Fibroblast of lung (primary cell): ENCODE data around the gene UTS2R. TPM values are rescaled to one million over a fixed set of nuclear protein-coding genes. Genes with fewer than 3 reads are reported as not detected.
A peak's percentile ranks its signal among the peaks of the same experiment; 100 is the strongest.

Experiments used
- DNase-seq, 2 donors: peaks; one replicate each; pipeline versions ENCODE4 v3.0.0 to v3.0.0-alpha.2; 2010; ENCODE audit warnings: low read depth in 2 of 2
- H2AFZ ChIP-seq: 2 replicates; pipeline ENCODE4 v1.5.1; 2012; ENCODE audit warnings: low read length, control low read depth, inconsistent platforms
- H3K27ac ChIP-seq: 2 replicates; pipeline ENCODE4 v1.5.1; 2011; ENCODE audit warnings: low read length, control low read depth; ENCODE audit not compliant: insufficient read depth
- H3K27me3 ChIP-seq: 2 replicates; pipeline ENCODE4 v1.5.1; 2011; ENCODE audit warnings: mild to moderate bottlenecking, low read length; ENCODE audit not compliant: control insufficient read depth, insufficient read depth
- H3K36me3 ChIP-seq: 2 replicates; pipeline ENCODE4 v1.5.1; 2011; ENCODE audit warnings: low read length; ENCODE audit not compliant: control insufficient read depth, insufficient read depth
- H3K4me1 ChIP-seq: 2 replicates; pipeline ENCODE4 v1.5.1; 2011; ENCODE audit warnings: low read length; ENCODE audit not compliant: control insufficient read depth, insufficient read depth; ENCODE audit errors: extremely low read depth
- H3K4me2 ChIP-seq: 2 replicates; pipeline ENCODE4 v1.5.1; 2011; ENCODE audit warnings: low read length, control low read depth; ENCODE audit not compliant: insufficient read depth; ENCODE audit errors: extremely low read depth
- H3K4me3 ChIP-seq, 4 experiments: fragments of 200-600 bp in 1 of 4; sonication (generic) in 1 of 4; replicated peaks in 1 of 4; 2 replicates each; pipeline ENCODE4 v1.5.1; 2011 to 2016; ENCODE audit warnings: low read length in 4 of 4, low read depth in 3 of 4, mild to moderate bottlenecking in 3 of 4, control low read depth in 2 of 4, inconsistent platforms in 1 of 4, mixed read lengths in 1 of 4; ENCODE audit not compliant: insufficient read depth in 1 of 4; ENCODE audit errors: control extremely low read depth in 1 of 4
- H3K79me2 ChIP-seq: 2 replicates; pipeline ENCODE4 v1.5.1; 2012; ENCODE audit warnings: mild to moderate bottlenecking, low read length, inconsistent platforms; ENCODE audit not compliant: control insufficient read depth, insufficient read depth
- H3K9ac ChIP-seq: 2 replicates; pipeline ENCODE4 v1.5.1; 2011; ENCODE audit warnings: mild to moderate bottlenecking, low read length, control low read depth; ENCODE audit not compliant: insufficient read depth
- H3K9me3 ChIP-seq: 2 replicates; pipeline ENCODE4 v1.5.1; 2012; ENCODE audit warnings: low read depth, low read length; ENCODE audit not compliant: control insufficient read depth, insufficient read depth
- H4K20me1 ChIP-seq: 2 replicates; pipeline ENCODE4 v1.5.1; 2011; ENCODE audit warnings: low read length; ENCODE audit not compliant: control insufficient read depth, insufficient read depth; ENCODE audit errors: extremely low read depth
- EZH2 ChIP-seq: IDR thresholded peaks from 2 replicates; pipeline ENCODE4 v1.5.1; 2012; ENCODE audit warnings: low read length, control low read depth, mild to moderate bottlenecking; ENCODE audit errors: missing control alignments
- polyA plus RNA-seq, 2 donors: library from polyadenylated mRNA; depleted of rRNA in 1 of 2; stranded (reverse) in 1 of 2; unstranded in 1 of 2; fragments of >200 nt; gene quantifications; 2 replicates each; pipeline ENCODE4 v1.2.1, GENCODE V29; 2011 to 2012; ENCODE audit warnings: missing spikeins in 1 of 2
- total RNA-seq: library from RNA; depleted of rRNA; stranded (reverse); fragments of >200 nt; gene quantifications from 2 replicates; pipeline ENCODE4 v1.2.1, GENCODE V29; 2014
- TF ChIP-seq, protein P1 (sequence below), 2 donors: IDR thresholded peaks in 1 of 2; conservative IDR thresholded peaks in 1 of 2; 1 replicate in 1 of 2; 2 replicates in 1 of 2; pipeline ENCODE4 v1.5.1; 2011 to 2012; ENCODE audit warnings: low read length in 2 of 2, control low read depth in 1 of 2, inconsistent platforms in 1 of 2, low read depth in 1 of 2, mild to moderate bottlenecking in 1 of 2

Gene UTS2R
- total and polyA plus RNA-seq, 2 donors (not counting 1 experiment from before 2014, with no cell fraction given): not detected

DNA sequence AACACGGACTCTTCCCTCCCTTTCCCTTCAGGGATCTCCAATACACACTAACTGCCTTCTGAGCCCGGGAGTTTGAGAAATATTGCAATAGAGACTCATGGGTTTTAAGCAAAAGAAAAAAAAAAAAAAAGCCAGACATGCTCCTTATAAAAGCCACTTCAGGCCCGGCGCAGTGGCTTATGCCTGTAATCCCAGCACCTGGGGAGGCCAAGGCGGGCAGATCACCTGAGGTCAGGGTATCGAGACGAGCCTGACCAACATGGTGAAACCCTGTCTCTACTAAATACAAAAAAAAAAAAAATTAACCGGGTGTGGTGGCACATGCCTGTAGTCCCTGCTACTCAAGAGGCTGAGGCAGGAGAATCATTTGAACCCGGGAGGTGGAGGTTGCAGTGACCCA is 44.2 kb downstream of the UTS2R start:
- Histone ChIP-seq H3K4me3 (no peak overlapping the region), H3K79me2 (no peaks in the 10 kb centered on the region), H3K9ac (no peak overlapping the region), H3K4me1 (peaks cover 2% of the 10 kb centered on the region), H3K4me2 (no peak overlapping the region), H4K20me1 (no peaks in the 10 kb centered on the region), H3K9me3 (no peaks in the 10 kb centered on the region), H3K27me3 (no peaks in the 10 kb centered on the region), H2AFZ (no peak overlapping the region), H3K36me3 (no peaks in the 10 kb centered on the region), H3K27ac (no peak overlapping the region)
- no peak for DNase-seq
- TF ChIP-seq, protein P1, sequence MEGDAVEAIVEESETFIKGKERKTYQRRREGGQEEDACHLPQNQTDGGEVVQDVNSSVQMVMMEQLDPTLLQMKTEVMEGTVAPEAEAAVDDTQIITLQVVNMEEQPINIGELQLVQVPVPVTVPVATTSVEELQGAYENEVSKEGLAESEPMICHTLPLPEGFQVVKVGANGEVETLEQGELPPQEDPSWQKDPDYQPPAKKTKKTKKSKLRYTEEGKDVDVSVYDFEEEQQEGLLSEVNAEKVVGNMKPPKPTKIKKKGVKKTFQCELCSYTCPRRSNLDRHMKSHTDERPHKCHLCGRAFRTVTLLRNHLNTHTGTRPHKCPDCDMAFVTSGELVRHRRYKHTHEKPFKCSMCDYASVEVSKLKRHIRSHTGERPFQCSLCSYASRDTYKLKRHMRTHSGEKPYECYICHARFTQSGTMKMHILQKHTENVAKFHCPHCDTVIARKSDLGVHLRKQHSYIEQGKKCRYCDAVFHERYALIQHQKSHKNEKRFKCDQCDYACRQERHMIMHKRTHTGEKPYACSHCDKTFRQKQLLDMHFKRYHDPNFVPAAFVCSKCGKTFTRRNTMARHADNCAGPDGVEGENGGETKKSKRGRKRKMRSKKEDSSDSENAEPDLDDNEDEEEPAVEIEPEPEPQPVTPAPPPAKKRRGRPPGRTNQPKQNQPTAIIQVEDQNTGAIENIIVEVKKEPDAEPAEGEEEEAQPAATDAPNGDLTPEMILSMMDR (conservative IDR thresholded peaks at IDR 0.05 in 1 of 2, IDR thresholded peaks at IDR 0.05 in 1 of 2; ENCODE audit: low read depth in 1 of 2, low read length in 2 of 2): no peak
- no peak for TF ChIP-seq EZH2

- Histone ChIP-seq H4K20me1 (no peaks in the 10 kb centered on the region), H3K27ac (no peak overlapping the region), H3K36me3 (no peaks in the 10 kb centered on the region), H3K9me3 (no peaks in the 10 kb centered on the region), H3K4me1 (peaks cover 2% of the 10 kb centered on the region), H3K4me2 (no peak overlapping the region), H2AFZ (no peak overlapping the region), H3K4me3 (no peak overlapping the region), H3K9ac (no peak overlapping the region), H3K79me2 (no peaks in the 10 kb centered on the region), H3K27me3 (no peaks in the 10 kb centered on the region)
- no peak for DNase-seq
- TF ChIP-seq, protein P1 (conservative IDR thresholded peaks at IDR 0.05 in 1 of 2, IDR thresholded peaks at IDR 0.05 in 1 of 2; ENCODE audit: low read depth in 1 of 2, low read length in 2 of 2): no peak
These were observed 44.7 kb downstream of the UTS2R start for GRCh38 chr17:82416264-82416663.

- Histone ChIP-seq H3K4me2 (no peak overlapping the region), H4K20me1 (no peaks in the 10 kb centered on the region), H3K9ac (no peak overlapping the region), H3K27me3 (no peaks in the 10 kb centered on the region), H3K79me2 (no peaks in the 10 kb centered on the region), H2AFZ (no peak overlapping the region), H3K4me1 (peaks cover 2% of the 10 kb centered on the region), H3K27ac (no peak overlapping the region), H3K9me3 (no peaks in the 10 kb centered on the region), H3K4me3 (no peak overlapping the region), H3K36me3 (no peaks in the 10 kb centered on the region)
- TF ChIP-seq EZH2: no peak
- TF ChIP-seq, protein P1 (conservative IDR thresholded peaks at IDR 0.05 in 1 of 2, IDR thresholded peaks at IDR 0.05 in 1 of 2; ENCODE audit: low read depth in 1 of 2, low read length in 2 of 2): peak in 1 of 2 donors; percentile 13
- DNase-seq: no peak
These were observed 45.2 kb downstream of the UTS2R start for GRCh38 chr17:82416771-82417170.
